NCI-H2107 (cell line): ENCODE results near the gene DUSP9.
"Not testable (repeated sequence)": the region's sequence is repeated elsewhere in the genome, so short reads cannot be mapped to it uniquely, and the experiment has no call there.

Source experiments
- DNase-seq: peaks from one replicate; lab custom pipeline; 2025; lab: John Stamatoyannopoulos, UW

Gene DUSP9, protein sequence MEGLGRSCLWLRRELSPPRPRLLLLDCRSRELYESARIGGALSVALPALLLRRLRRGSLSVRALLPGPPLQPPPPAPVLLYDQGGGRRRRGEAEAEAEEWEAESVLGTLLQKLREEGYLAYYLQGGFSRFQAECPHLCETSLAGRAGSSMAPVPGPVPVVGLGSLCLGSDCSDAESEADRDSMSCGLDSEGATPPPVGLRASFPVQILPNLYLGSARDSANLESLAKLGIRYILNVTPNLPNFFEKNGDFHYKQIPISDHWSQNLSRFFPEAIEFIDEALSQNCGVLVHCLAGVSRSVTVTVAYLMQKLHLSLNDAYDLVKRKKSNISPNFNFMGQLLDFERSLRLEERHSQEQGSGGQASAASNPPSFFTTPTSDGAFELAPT

GRCh38 chrX:153646620-153647373, at the start of gene DUSP9:
TSS of gene DUSP9 (plus strand) at chrX:153647203. CDS start at chrX:153647954, 751 bp downstream.
- no peak for DNase-seq

GRCh38 chrX:153598541-153599191, 48.3 kb upstream of the DUSP9 start, which contains the start of gene CCNQ:
TSS of gene CCNQ (minus strand) at chrX:153599139. CDS start at chrX:153599073, 66 bp downstream.
- DNase-seq: no peak

- DNase-seq: peak; percentile 84
These were observed 47.6 kb upstream of the DUSP9 start for GRCh38 chrX:153599192-153600031.

DNA sequence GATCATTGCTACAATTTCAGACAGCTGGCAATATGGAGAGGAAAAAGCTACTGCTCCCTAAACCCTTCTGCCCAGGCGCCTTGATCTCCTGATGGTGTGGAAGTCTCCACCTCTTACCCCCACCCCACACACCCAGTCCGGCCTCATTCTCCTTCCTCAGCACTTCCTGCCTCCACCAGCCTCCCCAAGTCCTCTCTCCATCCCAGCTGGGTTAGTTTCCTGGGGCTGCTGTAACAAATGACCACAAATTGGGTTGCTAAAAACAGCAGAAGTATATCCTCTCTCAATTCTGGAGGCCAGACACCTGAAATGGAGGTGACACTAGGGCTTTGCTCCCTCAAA, 47.0 kb upstream of the DUSP9 start:
- no peak for DNase-seq

DNA sequence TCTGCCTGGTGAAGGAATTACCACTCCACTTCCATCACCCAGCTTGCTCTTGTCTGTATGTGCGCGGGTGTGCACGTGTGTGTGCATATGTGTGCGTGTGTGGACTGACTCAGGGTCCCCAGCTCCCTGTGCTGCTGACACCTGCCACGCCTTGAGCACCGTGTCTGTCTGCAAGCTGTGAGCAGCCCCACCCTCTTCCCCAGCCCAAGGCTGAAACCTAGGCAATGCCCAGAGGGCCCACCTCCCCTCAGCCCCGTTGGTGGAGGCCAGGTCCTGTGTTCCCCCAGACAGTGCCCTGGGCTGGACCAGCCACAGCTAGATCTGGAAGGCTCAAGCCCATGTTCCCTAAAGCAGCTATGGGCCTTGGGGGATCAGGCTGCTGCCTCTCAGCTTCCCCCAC, 46.1 kb upstream of the DUSP9 start:
- DNase-seq: no peak

- no peak for DNase-seq
These were observed 45.4 kb upstream of the DUSP9 start for GRCh38 chrX:153601511-153602110.

DNA sequence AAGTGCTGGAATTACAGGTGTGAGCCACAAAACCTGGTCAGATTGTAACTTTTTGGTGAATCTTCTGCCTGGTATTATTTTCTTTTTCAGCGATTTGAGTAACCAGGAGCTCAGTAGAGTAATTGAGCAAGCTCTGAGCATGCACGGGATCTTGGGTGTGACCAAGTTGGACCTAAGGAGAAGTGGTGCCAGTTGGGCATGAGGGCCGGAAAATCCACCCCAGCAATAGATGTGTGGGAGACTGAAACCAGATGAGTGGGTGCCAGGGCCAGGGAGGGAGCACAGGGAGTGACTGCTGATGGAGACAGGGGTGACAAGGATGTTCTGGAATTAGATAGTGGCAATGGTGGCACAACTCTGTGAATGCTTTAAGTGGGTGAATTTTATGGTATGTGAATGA, 44.4 kb upstream of the DUSP9 start:
- DNase-seq: no peak

- no peak for DNase-seq
These were observed 43.8 kb upstream of the DUSP9 start for GRCh38 chrX:153603131-153603656.

DNA sequence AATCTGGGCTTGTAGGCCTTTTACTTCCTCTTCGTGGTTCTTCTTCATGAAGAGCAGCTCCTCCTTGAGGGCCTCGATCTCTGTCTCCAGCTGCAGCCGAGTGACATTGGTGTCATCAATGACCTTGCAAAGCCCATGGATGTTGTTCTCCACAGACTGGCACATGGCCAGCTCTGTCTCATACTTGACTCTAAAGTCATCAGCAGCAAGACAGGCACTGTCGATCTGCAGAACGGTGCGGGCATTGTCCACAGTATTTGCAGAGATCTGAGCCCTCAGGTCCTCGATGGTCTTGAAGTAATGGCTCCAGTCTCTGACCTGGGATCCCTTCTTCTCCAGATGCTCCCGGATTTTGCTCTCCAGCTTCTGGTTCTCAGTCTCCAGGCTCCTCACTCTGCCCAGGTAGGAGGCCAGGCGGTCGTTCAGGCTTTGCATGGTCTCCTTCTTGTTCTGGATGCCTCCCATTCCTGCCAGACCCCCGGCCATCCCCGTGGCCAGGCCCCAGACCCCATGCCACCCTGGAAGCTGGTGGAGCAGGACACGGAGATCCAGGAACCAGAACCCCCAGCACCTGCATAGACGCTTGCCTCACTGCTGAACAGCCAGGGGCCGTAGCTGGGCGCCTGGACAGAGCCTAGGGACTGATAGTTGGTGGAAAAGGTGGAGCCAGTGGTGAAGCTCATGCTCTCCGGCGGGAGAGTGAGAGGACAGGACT, 42.2 kb upstream of the DUSP9 start:
- DNase-seq: not testable (repeated sequence)

DNA sequence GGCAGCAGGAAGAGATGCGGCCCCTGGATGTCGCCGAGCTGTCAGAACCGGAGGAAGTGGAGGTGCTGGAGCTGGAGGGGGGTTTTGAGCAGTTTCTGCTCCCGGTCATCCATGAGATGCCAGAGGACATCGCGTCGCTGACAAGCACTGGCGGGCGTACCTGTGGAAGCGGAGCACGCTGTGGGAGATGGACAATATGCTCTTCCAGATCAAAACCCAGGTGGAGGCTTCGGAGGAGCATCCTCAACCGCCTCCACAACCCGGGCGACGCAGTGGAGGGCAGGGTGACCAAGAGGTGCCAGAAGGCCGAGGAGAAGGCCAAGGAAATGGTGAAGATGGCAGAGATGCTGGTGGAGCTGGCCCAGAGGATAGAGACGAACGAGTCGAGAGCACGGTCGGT, 40.5 kb upstream of the DUSP9 start:
- DNase-seq: no peak

GRCh38 chrX:153608376-153608775, 38.6 kb upstream of the DUSP9 start:
- no peak for DNase-seq

DNA sequence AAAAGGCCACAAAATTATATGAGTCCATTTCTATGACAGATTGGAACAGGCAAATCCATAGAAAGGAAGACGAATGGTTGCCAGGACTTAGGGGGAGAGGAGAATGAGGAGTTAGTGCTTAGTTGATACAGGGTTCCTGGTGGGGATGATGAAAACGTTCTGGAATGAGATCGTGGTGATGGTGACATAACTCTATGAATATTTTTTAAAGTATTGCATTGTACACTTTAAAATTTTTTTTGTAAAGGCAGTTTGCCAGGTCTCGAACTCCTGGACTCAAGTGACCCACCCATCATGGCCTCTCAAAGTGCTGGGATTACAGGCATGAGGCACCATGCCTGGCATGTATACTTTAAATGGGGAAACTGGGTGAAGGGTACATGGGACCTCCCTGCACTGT, 38.2 kb upstream of the DUSP9 start:
- DNase-seq: no peak

- DNase-seq: peak; percentile 25
These were observed 36.8 kb upstream of the DUSP9 start for GRCh38 chrX:153609917-153610835.

- no peak for DNase-seq
These were observed 36.2 kb upstream of the DUSP9 start for GRCh38 chrX:153610836-153611213.

DNA sequence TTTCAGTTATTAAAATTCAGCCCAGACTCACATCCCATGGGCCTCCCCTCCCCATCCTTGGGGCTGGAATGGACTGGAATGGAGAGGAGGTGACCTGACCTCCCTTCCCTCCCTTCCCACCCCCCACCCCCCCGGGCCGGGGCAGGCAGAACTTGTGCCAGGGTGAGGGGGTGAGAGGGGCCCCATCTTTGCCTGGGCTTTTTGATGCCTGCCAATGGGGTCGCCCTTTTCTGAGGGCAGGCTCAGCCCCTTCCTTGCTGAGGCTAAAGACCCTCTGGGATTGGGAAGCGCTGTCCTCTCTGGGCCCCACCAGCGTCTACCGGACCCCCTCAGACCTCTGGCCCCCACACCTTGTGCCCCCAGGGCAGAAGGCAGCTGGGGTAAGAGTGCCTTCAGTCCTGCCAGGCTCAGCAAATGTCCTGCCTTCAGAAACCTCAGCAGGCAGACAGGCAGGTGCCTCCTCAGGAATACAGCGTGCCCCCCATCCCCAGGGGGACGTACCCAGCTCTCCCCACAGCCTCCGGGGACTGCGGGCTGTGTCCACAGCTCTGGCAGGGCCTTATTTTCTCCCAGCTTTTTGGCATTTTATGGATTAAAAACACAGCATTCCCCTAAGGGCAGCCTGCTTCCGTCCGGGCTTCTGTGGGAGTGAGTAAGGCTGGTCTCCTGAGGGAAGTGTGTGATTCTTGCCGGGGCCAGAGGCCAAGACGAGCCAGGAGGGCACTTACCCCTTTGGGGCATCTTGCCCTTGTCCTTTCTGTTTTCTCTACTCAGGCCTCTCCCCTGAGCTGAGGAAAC, 35.5 kb upstream of the DUSP9 start:
- no peak for DNase-seq

DNA sequence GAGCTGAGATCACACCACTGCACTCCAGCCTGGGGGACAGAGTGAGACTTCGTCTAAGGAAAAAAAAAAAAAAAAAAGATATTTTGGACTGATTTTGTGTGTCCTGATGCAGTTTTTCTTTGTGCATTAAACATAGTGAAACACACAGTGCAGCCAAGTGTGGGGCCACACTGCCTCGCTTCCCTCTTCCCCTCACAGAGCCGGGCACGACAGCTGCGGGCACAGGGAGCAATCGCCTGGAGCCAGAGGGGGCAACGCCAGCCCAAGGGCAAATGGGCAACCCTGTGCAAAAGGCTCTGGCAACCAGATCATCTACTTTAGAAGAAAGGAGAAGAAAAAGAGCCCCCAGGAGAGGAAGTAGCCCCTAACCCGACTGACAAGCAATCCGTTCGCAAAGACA, 34.6 kb upstream of the DUSP9 start:
- DNase-seq: no peak

GRCh38 chrX:153614818-153615217, 32.2 kb upstream of the DUSP9 start:
- DNase-seq: no peak

- DNase-seq: no peak
These were observed 26.4 kb upstream of the DUSP9 start for GRCh38 chrX:153620576-153620975.
